NCI-H2029 treated with DMSO at 0.1 percent for 48 hours (cell line): Measurements from ENCODE around the gene PIERCE2.
"Not testable (repeated sequence)": the region's sequence is repeated elsewhere in the genome, so short reads cannot be mapped to it uniquely, and the experiment has no call there.

Experiments used
- DNase-seq: peaks from one replicate; lab custom pipeline; 2025; lab: John Stamatoyannopoulos, UW

The PIERCE2 gene

GRCh38 chr15:55408012-55408928, at the start of gene PIERCE2, which contains the start of gene CCPG1:
TSS of gene PIERCE2 (plus strand) at chr15:55408495. CDS start at chr15:55408769, 274 bp downstream.
TSS of gene CCPG1 (minus strand) at chr15:55408359. CDS start at chr15:55389424, 18,935 bp downstream.
- DNase-seq: peak; percentile 66

GRCh38 chr15:55360256-55360655, 48.0 kb upstream of the PIERCE2 start:
- no peak for DNase-seq

- no peak for DNase-seq
Measured at GRCh38 chr15:55361048-55361447, 47.2 kb upstream of the PIERCE2 start.

- DNase-seq: no peak
Measured at GRCh38 chr15:55362641-55363040, 45.7 kb upstream of the PIERCE2 start.

DNA sequence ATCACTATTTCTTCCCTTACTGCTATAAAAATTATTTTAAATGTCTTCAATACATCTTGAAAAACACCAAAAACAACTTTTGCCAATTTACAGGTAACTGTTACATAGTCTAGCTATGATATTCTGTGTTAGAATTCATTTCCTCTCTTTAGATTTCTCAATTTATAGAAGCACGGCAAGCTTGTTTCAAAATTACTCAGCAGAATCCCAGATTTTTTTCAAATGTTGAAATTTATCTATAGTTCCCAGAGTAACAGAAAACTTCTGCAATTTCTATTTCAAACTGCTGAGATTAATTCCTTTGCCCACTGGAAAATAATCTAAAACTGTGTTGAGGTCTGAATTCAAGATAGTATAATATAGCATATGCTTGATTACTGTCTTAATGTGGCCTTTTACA, 41.3 kb upstream of the PIERCE2 start:
- no peak for DNase-seq

DNA sequence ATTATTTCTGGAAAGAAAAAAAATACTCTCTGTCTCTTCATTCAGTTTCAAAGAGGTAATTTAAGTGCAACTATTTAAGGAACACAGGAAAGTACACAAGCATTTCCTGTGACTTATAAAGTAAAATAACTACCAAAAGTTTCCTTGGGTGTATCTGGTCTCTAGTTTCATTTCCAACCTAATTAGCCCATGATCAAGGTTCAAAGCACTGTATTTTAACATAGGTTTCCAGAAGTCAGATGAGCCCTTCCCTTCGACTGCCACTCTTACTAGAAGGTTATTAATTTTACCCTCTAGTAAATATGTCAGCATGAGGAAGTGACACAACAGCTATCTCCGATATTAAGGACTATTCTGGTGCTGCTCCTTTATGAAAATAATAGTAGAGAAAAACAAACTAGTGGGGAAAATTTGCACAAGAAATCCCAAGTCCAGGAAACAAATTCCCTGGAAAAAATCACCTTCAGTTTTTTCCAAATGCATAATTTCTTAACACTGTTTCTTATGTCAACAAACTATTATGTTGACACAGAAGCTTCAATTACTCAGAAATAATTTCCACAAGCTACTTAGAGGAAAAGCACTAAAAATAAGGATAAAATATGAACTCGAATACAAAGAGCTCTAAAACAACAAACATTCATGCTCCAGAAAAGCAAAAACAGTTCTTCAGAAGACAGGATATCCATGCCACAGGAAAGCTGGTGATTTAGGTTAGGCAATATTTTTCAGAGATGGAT, 35.4 kb upstream of the PIERCE2 start:
- no peak for DNase-seq

- no peak for DNase-seq
Measured at GRCh38 chr15:55379095-55379494, 29.2 kb upstream of the PIERCE2 start.

DNA sequence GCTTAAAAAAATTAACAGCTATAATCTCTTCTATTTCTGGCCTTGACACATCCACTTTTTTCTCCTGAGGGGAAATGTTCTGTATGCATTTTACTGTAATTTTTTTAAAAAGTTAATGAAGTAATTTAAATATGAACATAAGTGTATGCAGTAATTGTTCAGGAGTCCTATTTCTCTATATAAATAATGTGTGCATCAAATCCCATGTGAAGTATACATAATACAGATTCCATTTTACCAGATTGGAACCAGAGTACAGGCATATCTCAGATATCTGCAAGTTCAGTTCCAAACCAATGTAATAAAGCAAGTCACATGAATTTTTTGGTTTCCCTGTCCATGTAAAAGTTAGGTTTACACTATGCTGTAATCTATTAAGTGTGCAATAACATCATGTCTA, 26.7 kb upstream of the PIERCE2 start:
- DNase-seq: no peak

- DNase-seq: no peak
Measured at GRCh38 chr15:55383687-55384086, 24.6 kb upstream of the PIERCE2 start.

GRCh38 chr15:55387027-55387426, 21.3 kb upstream of the PIERCE2 start:
- DNase-seq: no peak

GRCh38 chr15:55389264-55389607, 19.1 kb upstream of the PIERCE2 start:
- no peak for DNase-seq

DNA sequence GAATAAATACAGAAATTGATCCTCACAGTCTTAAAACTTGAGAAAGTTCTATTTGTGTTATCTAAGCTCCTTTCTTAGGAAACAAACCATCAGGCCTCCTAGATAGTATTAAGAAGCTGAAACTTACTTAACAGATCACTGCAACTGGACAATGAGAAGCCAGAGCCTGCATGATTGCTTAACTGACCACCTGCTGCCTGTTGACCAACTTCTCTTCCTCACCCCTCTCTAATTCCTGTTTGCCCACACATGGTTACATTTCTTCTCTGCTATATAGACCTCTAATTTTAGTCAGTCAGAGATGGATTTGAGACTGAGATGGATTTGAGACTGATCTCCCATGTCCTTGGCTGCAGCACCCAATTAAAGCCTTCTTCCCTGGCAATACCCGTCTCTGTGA, 13.6 kb upstream of the PIERCE2 start:
- DNase-seq: no peak

GRCh38 chr15:55398243-55398642, 10.1 kb upstream of the PIERCE2 start:
- no peak for DNase-seq

GRCh38 chr15:55400050-55400449, 8.2 kb upstream of the PIERCE2 start:
- DNase-seq: not testable (repeated sequence)

GRCh38 chr15:55401786-55402246, 6.5 kb upstream of the PIERCE2 start:
- no peak for DNase-seq

- no peak for DNase-seq
Measured at GRCh38 chr15:55402707-55403106, 5.6 kb upstream of the PIERCE2 start.

- no peak for DNase-seq
Measured at GRCh38 chr15:55403531-55403930, 4.8 kb upstream of the PIERCE2 start.

DNA sequence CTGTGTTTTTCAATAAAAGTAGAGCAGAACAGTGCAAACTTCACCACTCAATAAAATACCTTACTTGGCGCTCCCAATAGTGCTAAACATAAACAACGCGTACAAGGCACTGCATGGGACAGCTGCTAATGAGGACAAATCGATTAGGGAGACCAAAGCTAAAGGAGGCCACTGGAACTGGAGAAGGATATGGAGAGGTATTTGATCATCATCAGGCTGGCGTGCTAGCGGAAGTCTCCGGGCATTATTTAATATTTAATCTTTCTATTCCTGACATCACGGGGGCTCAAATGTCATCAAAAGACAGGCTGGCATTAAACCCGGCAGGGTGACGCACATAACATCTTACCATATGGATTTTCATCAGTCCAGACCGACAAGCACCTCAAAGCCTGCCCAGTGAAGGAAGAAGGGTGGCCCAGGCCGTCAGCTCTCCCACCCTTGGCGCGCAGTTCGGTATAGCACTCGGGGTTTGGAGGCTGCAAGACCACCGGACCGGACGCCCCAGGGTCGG, 740 bp upstream of the PIERCE2 start:
- DNase-seq: no peak

DNA sequence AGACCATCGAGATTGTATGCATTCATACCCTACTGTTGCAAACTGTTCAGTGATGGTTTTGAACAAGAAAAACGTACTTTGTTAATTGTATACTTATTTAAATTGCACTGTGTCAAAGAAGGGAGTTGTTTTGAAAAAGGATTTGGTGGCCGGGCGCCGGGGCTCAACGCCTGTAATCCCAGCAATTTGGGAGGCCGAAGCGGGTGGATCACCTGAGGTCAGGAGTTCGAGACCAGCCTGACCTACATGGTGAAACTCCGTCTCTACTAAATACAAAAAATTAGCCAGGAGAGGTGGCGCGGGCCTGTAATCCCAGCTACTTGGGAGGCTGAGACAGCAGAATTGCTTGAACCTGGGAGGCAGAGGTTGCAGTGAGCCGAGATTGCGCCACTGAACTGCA, 681 bp downstream of the PIERCE2 start:
- not testable (repeated sequence) for DNase-seq

- not testable (repeated sequence) for DNase-seq
Measured at GRCh38 chr15:55417678-55418077, 9.4 kb downstream of the PIERCE2 start.

DNA sequence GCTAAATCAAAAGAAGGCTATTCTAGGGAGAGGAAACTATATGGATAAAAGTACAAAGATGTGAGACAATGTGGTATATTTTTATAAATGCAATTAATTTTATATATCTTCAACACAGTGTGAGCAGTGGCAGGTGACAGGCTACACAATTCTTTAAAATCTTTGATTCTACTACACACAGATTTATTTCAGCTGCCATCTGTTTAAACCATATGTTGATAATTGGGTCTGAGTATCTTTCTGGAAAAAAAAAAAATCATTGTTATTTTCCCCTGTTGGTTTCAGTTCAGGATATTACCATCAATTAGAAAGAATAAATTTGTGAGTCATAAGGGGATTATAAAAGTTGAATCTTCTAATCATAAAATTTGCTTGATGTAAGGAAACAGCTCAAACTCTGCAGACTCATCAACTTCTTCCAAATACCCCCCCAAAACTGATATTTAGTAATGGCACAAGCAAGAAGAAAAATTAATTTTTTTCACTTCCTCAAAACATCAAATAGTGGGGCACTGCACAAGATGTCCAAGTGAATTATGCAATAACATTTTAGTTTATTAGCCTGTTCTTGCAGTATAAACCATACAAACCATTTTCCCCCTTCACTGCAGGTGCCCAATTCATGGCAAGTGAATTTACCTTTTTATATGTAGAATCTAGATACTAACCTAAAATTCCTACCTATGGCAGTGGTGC, 12.0 kb downstream of the PIERCE2 start:
- no peak for DNase-seq

DNA sequence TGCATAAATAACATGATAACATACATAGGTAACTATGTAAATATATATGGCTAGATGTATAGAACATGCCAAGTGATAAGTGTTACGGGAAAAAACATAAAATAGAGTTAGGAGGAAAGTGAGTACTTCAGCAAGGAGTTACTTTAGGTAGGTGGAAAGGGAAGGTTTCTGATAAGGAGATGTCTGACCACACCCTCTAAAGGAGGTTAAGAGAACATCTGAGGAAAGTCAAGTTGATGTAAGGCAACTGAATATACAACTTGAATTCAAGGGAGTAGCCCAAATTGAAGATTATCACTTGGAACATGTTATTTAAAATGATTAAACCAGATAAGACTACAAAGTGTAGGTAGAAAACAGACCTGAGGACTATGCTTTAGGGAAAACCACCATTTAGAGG, 13.8 kb downstream of the PIERCE2 start:
- no peak for DNase-seq
